SKM-1 treated with dmso at 0.1 percent for 144 hours (cell line): ENCODE results near the gene CCL19.

Experiments
- DNase-seq: peaks from one replicate; lab custom pipeline; 2025; ENCODE audit not compliant: unreplicated experiment; lab: John Stamatoyannopoulos, UW

CCL19 gene

GRCh38 chr9:34664281-34665066 is 26.6 kb downstream of the CCL19 start:
- peak; percentile 81 for DNase-seq

GRCh38 chr9:34663303-34663605 is 27.8 kb downstream of the CCL19 start:
- no peak for DNase-seq

- no peak for DNase-seq
Observed at GRCh38 chr9:34662526-34663302, 28.4 kb downstream of the CCL19 start, which contains the start of gene CCL27. CCL27 (minus strand) TSS chr9:34662657; CDS start chr9:34662633, 24 bp downstream.

GRCh38 chr9:34659592-34660253 is 31.4 kb downstream of the CCL19 start:
- no peak for DNase-seq

GRCh38 chr9:34658461-34658860 is 32.6 kb downstream of the CCL19 start:
- DNase-seq, result no peak

- DNase-seq, result no peak
Observed at GRCh38 chr9:34656992-34657391, 34.1 kb downstream of the CCL19 start.

- no peak for DNase-seq
Observed at GRCh38 chr9:34655394-34655793, 35.7 kb downstream of the CCL19 start.

GRCh38 chr9:34654323-34655051 is 36.6 kb downstream of the CCL19 start:
- DNase-seq, result no peak

GRCh38 chr9:34653151-34654072 is 37.7 kb downstream of the CCL19 start:
- no peak for DNase-seq

- DNase-seq, result no peak
Observed at GRCh38 chr9:34652602-34653000, 38.5 kb downstream of the CCL19 start.

GRCh38 chr9:34651876-34652601 is 39.0 kb downstream of the CCL19 start, which contains the start of gene IL11RA:
IL11RA (plus strand) TSS chr9:34652185; CDS start chr9:34655218, 3,033 bp downstream.
- no peak for DNase-seq

- DNase-seq, result no peak
Observed at GRCh38 chr9:34651321-34651720, 39.8 kb downstream of the CCL19 start.

GRCh38 chr9:34650816-34651215 is 40.3 kb downstream of the CCL19 start:
- DNase-seq, result no peak

GRCh38 chr9:34648673-34649072 is 42.4 kb downstream of the CCL19 start:
- no peak for DNase-seq

- no peak for DNase-seq
Observed at GRCh38 chr9:34647651-34648050, 43.4 kb downstream of the CCL19 start.

- no peak for DNase-seq
Observed at GRCh38 chr9:34647084-34647403, 44.0 kb downstream of the CCL19 start.

- DNase-seq, result peak; percentile 81
Observed at GRCh38 chr9:34646211-34647083, 44.6 kb downstream of the CCL19 start, which contains the start of gene GALT. GALT (plus strand) TSS chr9:34646675; CDS start chr9:34646705, 30 bp downstream.

- DNase-seq, result no peak
Observed at GRCh38 chr9:34644766-34645314, 46.2 kb downstream of the CCL19 start.
